GM19035 (cell line): ENCODE data around the gene BCAS4.

Experiments
- ATAC-seq: cut with Tn5 transposase; IDR thresholded peaks from one replicate; pipeline ENCODE4 v1.9.1; 2021; ENCODE audit not compliant: unreplicated experiment

BCAS4 gene

DNA sequence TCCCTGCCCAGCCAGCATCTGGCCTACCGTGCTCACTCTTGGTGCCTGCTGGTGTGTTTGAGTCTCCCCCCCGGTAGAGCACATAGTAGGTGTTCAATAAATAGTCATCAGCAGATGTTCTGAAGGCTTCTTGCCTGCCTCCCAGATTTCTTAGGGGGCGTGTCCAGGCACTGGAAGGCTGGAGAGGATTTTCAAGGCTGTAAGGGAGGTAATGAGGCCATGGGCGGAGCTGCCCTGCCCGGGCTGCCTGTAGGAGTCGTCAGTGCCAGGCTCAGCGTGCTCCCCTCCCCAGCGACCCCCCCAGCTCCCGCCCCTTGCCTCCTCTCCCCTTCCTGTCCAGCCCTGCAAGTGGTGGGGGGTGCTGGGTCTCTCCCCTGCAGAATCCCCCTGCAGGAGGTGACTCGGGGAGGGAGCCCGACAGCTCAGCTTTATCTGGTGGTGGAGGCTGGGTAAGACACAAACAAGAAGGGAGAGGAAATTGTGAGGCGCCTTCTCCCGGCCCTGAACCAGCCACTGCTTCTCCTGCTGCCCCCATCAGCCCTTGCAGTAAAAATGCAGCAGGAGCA, 55.9 kb downstream of the BCAS4 start:
- ATAC-seq = no peak

DNA sequence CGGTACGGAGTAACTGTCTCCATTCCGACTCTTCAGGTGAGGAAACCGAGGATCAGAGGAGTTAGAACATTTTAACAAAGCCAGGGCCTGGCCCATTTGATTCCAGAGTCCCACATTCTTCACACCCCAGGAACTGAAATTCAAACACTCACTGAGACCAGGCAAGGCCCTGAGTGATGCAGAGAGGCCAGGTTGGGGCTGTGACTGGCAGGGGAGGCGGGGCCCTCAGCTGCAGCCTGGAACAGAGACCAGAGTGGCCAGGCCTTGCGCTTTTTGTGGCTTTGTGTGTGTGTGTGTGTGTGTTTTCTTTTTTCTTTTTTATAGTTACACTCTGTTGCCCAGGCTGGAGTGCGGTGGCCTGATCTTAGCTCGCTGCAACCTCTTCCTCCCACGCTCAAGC, 57.2 kb downstream of the BCAS4 start:
- ATAC-seq = no peak

DNA sequence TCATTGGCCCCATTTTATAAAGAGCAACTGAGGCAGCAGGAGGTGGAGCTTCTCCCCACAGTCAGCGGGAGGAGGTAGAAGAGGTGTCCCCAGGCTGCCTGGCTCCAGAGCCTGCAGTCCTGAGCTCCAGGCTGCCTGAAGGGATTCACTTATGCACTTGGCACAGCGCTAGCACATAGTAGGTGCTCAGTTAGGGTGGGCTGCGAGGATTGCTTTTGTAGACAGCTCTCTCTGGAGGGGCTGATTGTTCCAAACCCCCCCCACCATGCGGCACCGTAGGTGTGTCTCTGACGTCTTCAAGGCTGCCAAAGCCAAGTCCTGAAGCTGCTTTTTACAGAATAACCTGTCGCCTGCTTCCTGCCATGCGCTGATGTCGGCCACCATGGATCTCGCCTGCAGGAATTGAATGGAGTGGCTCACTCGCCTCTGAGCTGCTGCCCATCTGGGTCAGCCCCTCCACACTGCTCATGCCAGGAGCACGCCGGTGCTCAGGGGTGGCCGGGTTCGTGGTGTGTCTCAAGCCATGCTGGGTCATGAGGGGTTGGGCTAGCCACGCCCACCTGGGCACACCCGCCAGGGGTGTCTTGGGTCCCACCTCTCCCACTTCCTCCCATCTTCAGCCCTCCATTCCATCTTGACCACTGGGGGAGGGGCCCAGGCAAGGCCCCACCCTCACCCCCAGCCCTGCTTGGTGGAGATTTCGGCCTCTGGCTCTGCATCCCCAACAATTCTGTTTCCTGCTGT, 59.8 kb downstream of the BCAS4 start:
- no peak for ATAC-seq

DNA sequence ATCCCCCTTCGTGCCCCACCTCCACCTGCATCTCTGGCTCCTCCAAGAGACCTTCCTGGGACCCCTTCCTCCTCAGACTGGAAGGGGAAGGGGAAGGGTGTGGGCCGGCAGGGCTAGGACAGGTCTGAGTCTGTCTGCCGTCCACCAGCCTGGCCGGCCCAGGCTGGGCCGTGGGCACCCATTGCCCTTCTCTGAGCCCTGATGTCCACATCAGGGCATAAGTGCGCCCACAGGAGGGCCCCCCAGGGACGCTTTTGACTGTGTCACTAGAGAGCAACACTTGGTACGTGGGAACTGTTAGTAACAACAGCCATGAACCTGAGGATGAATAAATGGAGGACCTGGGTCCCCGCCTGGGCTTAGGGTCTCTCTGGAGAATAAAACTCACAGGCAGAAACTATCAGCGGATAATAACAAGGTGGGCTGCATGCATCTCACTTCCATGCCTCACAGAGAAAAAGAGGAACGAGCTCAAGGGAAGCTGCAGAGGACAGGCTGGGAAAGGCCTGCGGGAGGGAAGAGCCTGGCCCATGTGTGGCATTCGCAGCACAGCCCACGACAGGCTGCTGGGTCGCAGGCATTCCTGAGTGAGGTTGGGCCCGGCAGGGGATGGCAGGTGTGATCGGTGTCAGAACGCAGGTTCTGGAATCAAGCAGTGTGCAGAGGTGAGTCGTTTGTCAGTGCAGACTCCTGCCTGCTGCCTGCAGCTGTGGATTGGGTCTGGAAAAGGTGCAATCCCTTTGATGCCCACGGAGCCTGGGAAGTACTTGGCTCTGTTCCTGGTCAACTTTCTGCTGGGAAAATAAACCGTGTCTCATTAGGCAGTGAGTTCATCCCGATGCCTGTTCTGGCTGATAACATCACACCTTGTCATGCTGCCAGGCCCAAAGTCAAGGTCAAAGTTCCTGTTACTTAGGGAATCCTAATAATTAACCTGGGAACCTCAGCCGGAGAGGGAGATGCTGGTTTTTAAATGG, 60.9 kb downstream of the BCAS4 start:
- no peak for ATAC-seq

DNA sequence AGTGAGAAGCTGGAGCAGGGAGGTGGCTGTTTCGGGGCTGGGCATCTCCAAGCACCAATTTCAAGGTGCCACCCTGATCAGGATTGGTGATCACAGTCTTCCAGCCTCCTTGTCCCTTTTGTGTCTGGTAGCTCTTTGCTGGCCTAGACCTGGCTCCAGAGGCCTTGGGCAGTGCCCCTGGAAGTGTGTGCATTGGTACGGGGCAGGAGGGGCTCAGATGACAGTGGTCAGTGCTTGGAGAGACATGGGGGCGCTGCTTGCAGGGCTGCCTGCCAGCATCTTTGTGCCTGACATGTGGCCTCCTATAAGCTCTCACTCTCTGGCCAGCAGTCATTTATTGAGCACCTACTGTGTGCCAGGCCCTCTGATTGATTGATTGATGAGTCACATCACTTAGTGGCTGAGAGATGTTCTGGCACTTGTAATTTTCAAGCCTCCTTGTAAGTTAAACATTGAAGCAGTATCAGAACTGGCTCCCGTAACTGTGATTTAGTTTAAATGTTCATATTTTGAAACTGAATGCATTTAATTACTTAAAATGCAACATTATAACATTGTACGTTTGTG, 61.7 kb downstream of the BCAS4 start:
- no peak for ATAC-seq

DNA sequence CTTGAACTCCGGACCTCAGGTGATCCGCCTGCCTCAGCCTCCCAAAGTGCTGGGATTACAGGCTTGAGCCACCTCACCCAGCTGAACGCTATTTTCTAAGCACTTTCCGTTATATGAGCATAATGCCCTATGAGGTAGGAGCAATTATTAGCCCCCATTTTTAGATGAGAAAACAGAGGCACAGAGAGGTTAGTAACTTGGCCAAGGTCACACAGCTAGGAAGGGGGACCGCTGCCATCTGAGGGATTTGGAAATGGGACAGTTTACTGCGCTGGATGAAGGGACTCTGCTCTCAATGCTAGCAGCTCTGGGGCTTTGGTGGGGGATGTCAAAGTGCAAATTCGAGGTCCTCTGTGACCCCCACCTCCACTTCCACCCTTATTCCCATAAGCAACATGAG, 62.5 kb downstream of the BCAS4 start:
- no peak for ATAC-seq

DNA sequence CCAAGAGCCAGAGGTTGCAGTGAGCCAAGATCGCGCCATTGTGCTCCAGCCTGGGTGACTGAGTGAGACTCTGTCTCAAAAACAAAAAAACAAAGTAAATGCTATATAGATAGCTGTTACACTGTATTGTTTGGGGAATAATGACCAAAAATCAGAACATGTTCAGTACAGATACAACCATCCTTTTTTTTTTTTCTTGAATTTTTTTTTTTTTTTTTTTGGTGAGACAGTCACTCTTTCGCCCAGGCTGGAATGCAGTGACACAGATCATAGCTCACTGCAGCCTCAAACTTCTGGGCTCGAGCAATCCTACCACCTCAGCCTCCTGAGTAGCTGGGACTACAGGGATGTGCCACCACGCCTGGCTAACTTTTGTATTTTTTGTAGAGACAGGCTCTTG, 63.7 kb downstream of the BCAS4 start:
- ATAC-seq = no peak

DNA sequence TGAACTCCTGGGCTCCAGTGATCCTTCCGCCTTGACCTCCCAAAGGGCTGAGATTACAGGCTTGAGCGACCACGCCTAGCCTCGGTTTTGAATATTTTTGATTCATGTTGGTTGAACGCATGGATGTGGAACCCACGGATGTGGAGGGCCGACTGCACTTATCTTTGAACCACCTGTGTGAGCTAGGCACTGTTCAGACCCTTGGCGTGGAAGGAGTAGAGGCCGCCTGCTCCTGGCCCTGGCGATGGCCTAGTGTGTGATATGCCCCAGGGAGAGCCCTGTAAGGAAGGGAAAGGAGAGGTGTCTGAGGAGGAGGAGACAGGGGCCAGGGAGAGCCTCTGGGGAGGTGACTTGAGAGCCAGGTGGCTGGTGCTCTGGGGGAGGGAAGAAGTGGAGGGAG, 64.3 kb downstream of the BCAS4 start:
- no peak for ATAC-seq

DNA sequence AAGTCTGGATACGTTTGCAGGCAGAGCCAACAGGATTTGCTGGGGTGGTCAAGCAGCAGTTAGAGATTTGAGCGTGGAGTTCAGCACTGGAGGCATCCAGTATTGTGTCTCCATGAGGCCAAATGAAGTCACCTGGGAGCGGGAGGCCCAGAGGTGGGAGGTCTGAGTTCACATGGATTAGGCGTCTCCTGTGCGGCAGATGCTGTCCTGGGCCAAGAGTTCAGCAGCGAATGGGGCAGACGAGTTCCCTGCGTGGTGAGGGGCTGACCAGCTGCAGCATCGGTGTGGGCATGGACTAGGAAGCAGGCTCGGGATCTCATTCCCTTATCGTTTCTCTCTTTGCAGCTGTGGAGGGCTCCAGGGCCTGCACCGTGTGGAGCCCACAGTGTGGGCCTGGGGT, 66.2 kb downstream of the BCAS4 start:
- ATAC-seq = no peak

DNA sequence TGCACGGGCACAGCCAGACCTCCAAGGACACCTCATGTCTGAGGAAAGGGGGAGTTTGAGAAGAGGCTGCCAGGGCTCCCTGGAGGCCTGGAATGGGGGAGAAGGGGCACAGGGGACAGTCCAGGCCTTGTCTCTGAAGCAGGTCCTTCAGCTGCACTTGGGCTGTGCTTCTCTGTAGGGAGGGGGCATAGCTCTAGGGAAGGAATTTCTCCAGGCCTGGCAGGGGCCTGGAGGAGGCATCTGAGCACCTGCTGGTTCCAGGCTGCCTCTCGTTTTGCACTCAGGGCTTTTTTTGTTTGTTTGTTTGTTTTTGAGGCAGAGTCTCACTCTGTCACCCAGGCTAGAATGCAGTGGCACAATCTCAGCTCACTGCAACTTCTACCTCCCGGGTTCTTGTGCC, 67.7 kb downstream of the BCAS4 start:
- ATAC-seq = no peak

DNA sequence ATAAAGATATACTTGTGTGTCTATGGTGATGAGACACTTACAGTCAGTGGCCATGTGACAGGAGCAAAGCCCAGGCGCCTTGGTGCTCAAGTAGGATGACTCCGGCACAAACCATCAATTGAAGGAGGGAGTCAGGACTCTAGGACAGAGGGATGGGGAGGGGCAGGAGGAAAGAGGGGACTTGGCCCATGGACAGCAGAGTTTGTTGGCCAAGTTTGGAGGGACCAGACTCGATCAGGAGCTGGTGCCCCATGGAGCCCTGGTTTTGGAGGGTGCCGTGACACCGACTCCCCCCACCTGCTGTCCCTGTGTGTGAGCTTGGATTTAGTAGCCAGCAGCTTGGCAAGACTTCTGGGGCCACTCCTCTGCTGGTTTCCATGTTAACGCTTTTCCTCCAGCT, 70.3 kb downstream of the BCAS4 start:
- no peak for ATAC-seq

DNA sequence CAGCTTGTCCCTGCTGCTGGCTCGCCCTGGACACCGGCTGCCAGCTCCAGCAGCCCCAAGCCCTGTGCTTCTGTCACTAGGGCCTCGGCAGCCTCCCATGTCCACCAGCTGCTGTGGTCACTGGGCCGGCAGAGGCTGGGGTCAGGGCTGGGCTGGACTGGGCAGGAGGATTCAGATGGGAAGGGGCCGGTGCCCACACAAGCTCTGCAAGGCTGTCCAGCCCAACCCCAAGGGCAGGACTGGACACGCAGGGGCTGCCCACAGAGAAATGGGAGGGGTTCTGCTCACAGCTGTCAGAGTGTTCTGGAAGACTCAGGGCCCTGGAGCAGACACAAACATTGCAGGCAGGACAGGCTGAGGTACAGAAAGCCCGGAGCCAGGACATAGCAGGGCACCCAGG, 70.7 kb downstream of the BCAS4 start:
- no peak for ATAC-seq

DNA sequence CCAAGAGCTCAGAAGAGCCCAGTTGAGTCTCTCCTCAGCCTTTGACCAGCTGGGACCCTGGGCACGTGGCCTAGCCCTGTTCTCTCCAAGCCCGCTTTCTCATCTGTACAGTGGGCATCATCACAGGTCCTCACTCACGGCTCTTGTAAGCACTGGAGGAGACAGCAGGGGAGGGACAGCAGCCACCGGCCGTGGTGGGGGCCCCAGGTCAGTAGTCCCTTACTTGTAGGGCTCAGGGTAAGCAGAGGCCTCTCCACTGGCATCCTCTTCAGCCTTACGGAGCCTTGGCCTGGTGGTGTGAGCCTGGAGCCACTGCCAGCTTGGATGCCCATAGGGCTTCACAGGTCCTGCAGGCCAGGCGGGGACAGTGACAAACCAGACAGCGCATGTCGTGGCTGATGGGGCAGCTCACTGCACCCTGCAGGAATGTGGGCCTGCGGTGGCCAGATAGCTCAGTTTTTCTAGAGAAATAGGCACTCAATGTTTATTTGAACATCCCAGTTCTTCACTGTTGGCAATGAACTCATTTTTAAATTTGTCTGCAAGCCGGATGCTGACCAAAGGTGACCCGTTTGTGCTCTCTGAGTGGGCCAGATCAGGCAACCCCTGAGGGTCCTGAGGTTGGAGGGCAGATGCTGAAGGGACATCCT, 71.3 kb downstream of the BCAS4 start:
- ATAC-seq = no peak

DNA sequence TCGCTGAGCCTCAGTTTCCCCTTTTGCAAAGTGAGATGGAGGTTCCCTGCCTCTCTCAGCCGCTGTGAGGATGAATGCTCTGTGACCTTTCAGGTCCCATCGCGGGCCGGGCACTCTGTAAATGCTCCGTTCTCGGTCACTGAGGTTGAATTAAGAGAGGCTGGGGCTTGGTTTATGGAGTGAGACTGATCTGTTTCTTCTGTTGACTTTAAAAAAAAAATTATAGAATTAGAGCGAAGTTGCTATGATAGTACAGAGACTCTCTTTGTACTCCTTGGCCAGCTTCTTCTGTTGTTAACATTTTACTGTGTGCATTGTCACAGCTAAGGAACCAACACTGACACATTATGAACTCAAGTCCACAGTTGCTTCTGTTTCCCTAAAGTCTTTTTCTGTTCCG, 72.0 kb downstream of the BCAS4 start:
- ATAC-seq = no peak

DNA sequence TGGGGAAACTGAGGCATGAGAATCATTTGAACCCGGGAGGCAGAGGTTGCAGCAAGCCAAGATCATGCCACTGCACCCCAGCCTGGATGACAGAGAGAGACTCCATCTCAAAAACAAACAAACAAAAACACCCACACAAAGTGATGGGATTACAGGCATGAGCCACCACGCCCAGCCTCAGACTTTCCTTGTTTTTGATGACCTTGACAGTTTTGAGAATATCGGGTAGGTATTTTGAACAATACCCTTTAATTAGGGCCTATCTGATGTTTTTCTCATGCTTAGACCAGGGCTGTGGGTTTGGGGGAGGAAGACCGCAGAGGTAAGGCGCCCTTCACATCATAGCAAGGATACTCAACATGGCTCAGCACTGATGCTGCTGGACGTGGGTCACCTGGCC, 72.9 kb downstream of the BCAS4 start:
- no peak for ATAC-seq

DNA sequence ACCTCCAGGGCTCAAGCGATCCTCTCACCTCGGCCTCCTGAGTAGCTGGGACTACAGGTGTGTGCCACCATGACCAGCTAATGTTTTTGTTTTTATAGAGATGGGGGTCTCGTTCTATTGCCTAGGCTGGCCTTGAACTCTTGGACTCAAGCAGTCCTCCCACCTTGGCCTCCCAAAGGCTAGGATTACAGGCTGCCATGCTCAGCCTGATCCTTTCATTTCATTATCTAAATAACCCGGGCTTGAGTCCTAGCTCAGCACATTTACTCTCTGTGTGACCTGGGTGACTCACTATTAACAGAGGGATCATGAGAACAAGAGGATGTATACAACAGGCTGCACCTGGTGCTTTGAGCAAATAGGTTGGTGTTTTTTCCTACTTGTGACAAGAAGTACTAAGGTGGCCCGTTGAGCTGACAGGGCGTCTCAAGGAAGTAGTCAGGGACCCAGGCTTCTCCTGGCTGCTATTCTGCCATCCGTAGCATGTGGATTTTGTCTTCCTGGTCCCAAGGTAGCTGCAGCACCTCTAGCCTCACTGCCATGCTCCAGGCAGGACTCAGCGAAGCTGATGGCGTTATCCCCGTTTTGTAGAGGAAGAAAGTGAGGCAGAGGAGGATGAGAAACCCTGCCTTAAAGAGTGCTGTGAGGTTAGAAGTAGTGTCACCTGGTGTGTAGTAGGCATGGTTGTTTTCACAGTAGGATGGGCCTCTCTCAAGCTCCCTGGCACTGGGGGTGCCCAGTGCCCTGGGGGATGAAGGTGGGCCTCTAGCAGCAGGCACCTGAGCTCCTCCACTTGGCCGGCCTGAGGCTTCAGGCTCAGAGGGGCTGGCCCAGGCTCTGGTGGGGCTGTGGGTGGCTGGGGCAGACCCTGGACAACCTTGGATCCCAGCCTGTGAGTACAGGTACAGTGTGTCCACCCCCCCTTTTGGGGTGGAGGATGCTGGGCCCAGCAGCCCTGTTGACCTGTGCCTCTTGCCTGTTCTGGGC, 73.9 kb downstream of the BCAS4 start:
- no peak for ATAC-seq

DNA sequence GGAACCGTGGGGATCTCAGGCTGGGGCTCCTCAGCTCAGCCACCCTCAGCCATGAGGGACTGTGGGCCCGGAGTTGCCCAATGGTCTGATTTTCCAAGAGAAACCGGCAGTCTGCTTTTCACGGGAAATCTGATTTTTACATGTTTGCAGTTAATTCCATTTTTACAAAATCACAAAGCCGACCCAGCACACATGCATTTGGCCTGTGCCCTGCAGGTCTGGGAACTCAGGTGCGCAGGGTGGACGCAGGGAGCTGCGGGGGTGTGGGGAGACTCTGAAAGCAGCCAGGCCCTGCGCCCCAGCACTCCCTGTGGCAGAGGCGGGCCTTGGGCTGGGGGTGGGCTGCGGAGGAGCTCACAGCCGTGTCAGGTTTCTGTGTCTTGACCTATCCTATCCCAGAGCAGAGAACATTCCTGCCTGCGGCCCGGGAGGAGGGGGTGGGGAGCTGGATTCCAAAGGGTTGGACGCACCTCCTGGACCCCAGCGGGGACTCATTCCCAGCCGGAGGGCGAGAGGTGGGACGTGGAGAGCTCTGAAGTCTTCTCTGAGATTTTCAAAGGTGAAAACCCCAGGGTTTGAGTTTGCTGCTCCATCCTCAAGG, 75.8 kb downstream of the BCAS4 start:
- ATAC-seq = no peak

DNA sequence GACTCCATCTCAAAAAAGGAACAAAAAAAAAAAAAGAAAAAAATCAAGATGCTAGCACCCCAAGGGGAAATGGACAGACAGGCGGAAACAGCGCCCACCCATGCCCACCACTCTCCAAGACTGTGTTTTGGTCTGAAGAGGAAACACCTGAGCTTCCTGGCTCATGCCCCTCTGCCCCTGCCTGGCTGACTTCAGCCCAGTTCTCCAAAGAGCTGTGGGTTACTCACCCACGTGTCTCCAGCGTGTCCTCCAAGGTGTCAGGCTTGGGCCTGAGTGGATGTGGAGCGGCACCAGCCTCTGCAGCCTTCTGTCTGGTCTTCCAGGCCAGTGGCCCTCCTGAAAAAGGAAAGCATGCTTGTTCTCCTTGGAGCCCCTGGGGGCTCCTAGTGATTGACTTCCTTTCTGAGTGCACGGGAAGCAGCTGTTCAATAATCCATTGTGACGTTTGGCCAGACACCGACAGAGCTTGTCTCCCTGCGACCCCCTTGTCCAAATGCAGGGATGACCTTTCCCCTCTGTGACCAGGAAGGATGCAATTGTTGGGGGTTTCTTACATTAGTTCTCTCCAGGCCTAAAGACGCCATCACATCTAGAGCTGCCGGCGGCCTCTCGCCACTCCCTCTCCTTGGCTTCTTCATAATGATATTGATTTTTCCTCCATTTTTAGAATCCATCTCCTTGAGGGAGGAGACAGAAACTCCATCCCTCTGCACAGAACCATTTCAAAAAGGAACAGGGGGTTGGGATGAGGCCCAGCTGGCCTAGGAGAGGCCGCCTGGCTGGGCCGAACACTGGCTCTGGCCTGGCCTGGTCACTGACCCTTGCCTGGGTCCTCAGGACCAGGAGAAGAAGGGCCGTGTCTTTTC, 77.9 kb downstream of the BCAS4 start:
- ATAC-seq = no peak

DNA sequence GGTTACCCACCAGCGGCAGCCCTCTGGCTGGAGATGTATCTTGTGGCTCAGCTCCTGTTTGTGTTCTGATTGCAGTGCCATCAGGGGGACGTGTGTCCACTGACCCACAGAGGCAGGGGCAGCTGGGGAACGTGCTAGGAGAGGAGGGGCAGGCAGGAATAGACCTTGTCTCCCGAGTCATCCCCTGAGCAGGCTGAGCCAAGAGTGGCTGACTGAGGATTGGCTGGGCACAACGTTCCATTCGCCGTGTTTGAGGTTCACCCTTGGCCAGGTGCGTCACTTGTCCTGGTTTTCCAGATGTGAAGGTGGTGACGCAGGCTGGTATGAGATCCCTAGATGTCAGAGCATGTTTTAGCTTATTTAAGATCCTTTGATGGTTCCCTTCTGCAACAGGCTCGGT, 78.7 kb downstream of the BCAS4 start:
- no peak for ATAC-seq
